Stimulated activated CD8-positive, alpha-beta memory T cell treated with anti-CD3 and anti-CD28 coated beads, Interleukin-4, amount 100 ng/mL, for 24 hours (primary cell): ENCODE data around the gene PLA2G6.

Experiments
- DNase-seq: peaks from one replicate; pipeline ENCODE4 v3.0.0-alpha.2; 2020; ENCODE audit warnings: low read depth

The PLA2G6 gene

DNA sequence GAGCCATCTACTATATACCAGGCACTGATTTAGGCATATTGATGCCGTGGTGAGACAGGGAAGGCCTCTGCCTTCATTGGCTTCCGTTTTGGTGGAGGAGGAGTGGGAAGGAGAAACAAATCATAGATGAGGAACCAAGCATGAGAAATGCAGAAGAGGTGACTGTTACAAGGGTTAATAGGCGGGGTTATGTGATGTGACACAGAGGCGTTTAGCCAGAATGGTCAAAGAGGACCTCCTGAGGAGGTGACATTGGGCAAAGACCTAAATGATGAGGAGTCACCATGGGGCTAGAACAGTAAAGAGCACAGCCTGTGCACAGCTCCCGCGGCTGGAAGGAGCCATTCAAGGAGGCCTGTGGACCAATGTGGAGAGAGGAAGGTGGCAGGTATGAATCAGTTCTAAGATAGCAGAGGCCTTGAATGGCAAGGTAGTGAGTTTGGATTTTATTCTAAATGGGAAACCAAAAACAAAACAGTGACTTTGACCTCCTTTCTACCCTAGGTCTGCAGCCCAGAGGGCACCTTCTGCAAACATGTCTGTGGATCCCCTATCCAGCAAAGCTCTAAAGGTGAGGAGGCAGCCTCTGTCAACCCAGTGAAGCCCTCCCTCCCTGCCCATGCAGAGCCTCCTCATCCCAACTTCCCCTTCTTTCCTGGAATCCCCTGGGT is 31.8 kb upstream of the PLA2G6 start:
- no peak for DNase-seq

DNA sequence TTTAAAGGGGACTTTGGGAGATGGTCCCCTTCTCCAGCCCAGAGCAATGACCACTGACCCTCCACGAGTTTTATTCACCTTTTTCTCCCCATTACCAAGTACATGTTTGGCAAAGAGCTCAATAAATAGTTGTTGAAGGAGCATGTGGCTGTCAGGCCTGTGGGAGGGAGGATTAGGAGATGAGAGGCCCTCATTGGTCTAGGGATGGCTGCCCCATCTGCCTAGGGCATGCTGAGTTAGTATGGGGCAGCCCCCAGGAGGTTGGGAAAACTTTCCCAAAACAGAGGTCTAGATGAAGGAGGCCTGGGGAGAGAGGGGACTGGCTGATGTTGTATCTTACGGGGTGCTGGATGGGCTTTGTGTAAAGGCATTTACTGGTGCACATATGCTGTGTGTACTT is 30.8 kb upstream of the PLA2G6 start:
- no peak for DNase-seq

DNA sequence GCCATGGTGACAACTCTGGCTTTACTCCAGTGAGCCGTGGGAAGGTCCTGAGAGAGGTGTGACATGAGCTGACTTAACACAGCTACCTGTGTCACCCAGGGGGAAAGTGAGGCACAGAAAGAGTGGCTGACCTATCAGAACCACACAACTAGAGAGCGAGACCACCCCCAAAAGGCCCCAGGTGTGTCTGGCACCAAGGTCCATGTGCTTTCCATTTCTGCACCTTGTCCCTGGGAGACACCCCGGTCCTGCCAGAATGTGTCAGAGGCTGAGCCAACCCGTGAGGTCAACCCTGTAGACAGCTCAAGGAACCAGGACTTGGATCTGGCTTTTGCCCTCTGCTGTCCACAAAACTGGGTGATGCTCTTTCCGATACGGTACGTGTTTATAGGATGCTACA is 29.9 kb upstream of the PLA2G6 start:
- DNase-seq: no peak

DNA sequence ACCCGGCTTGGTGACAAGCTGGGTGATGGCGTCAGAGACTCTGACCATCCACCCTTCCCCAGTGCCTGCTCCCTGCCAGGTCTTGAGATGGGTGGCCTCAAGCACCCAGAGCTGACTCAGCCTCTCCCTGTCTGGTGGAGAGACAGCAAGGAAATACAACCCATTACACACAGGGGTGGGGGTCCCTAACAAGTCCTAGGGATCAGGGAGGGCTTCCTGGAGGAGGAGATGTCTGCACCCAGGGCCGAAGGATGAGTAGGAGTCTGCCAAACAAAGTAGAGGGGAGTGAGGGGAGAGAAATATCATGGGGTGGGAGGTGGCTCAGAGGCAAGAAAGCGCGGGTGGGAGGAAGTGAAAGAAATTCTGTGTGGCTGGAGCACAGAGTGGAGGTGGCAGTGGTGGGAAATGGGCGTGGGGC is 26.9 kb upstream of the PLA2G6 start:
- no peak for DNase-seq

DNA sequence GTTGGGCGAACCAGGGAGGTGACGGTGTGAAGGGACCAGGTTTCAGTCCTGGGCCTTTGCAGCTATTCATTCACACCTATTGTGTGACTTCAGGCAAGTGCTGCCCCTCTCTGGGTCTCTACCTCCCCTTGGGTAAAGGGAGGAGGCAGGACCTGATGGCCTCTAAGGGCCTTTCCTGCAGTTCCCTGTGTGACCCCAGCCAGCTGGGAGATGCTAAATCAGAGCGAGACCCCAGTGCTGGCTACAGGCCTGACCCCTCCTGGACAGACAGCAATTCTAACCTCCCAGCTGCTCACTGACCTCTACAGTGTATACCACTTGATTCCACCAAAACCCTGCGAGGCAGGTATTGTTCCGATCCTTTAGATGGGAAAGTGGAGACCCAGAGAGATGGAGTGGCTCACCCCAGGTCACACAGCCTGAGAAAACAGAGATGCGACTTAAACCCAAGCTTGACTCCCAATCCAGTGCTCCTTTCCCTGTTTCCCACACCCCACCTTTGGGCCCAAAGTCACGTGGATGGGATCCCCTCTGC is 26.3 kb upstream of the PLA2G6 start:
- no peak for DNase-seq

DNA sequence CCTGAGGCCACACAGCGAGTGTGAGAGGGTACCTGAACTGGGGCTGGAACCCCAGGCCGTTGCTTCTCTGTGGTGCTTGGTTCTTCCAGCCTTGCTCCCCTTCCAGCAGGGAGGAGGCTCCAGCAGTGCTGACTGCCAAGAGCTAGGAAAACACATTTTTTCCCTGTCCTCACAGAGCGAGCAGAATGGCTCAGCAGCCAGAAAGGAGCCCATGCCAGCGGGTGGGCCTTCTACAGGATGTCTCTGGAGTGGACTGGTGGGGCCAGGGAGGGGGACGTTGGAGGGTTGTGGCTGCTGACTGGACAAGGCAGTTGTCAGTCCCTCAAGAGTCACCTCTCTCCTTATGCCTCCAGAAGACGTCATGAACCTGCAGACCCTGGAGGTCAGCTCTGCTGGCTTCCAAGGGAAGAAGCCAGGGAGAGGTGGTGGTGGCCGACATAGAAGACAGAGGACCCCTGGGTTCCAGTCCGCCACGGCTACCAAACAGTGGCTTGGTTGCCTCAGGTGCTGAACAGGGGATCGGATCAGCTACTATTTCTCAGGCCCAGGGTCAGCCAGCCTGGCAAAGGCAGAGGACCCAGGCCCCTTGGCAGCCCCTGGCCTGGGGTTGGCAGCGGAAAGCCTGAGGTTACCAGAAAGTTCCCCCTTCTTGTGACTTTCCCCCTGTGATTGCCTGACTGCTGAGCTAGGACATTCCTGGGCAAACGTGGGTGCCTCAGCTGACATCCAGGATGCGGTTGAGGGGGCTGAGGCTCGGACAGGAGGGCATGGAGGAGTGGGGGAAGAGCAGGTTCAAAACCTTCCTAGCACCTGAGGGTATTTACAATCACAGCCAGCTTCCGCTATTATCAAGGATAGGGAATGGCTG is 23.9 kb upstream of the PLA2G6 start:
- no peak for DNase-seq

DNA sequence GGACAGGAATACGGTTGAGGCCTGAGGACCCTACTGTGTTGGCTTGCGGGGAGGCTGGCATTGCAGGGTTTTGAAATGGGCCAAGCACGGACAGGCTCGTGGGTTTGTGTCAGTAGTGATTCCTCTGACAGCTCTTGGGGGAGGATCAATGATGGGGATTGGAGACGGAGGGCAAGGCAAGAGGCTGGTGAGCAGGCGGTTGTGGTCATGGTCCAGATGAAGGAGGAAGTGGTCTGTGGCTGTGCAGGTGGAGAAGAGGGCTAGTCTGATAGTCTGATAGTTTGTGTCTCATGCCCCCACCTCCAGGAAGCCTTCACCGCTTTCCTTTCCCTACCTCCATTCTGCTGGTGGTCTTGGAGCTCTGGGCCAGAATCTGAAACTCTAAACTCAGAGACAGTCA is 23.2 kb upstream of the PLA2G6 start:
- no peak for DNase-seq

DNA sequence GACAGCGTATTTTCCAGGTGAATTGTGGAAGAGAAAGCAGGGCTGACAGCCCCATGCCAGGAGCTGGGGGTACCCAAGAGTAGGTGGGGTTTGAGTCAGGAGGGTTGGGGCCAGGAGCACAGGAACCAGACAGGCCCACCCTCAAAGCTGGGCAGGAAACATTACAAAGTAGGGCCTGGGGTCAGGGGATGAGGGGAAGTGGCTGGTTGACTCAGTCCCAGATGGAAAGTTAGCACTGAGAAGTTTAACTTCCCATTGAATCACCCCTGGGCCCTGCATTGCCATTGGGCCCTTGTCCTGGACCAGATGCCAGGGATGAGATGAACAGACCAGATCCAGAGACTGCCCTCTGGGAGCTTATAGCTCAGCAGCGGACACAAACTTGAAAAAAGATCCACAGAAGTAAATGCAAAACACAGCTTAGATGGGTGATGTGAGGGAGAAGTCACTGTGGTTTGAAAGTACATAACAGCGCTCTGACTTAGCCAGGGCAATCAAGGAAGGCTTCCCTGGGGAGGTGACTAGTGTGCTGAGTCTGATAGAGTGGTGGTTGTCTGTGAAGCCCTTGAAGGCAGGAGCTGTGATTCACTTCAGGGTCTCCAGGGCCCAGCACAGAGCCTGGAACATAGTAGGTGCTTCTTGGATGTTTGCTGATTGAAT is 22.4 kb upstream of the PLA2G6 start:
- DNase-seq: no peak

DNA sequence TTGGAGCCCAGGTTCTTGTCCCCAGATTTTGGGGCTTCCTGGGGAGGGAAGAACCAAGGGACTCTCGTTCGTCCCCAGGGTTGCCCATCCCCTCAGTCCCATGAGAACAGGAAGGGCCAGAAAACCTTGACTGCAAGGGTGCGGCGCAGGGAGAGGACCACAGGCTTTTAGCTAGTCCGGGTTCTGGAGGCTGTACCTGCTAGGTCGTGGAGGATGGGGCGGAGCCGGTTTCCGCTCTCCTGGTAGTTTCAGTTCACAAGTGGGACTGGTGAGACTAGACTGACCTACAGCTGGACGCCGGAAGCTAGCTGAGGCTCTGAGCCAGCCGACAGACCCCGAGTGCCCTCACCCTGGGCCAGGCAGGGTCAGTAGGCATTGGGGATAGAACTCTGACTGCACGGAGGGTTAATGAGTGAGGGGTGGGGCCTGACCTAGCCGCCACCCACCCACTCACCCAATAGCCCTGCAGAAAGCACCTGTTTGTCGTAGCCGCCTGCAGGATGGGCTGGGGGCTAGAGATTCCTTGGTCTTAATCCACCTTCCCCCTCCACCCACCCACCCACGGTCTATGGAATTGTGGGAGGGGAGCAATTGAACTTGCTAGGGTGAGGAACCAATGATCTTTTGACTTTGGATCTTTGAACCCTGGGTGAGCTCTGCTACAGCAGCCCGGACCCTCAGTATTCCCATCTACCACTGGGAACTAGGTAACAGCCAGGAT is 21.6 kb upstream of the PLA2G6 start:
- DNase-seq: no peak

DNA sequence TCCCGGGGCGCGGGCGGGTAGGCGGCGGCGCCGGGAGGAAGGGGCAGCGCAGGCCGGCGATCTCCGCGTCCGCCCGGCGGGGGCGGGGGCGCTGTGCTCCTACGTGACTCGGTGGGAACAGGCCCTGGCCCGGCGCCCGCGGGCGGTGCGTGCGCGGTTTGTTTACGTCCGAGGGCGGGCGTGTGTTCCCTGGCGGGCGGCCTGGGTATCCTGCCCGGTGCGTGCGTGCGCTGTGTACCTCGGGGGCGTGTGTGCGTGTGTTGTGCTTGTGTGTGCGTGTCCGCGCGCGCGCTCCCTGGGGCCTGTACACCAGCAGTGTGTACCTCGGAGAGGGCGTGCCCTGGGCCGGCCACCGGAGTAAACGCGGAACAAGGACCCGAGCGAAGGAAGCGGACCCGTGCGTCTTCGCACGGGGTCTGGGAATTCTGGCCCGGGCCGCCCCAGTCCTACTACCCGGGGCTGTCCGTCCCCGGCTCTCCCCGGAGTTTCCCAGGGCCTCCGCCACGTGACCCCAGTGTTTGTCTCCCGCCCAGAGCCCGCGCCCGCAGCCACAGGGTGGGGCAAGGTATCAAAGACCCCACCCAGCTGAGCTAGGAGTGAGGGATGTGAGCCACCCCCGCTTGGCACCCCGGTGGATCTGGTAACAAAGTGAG is 20.9 kb upstream of the PLA2G6 start:
- DNase-seq: peak; percentile 38

DNA sequence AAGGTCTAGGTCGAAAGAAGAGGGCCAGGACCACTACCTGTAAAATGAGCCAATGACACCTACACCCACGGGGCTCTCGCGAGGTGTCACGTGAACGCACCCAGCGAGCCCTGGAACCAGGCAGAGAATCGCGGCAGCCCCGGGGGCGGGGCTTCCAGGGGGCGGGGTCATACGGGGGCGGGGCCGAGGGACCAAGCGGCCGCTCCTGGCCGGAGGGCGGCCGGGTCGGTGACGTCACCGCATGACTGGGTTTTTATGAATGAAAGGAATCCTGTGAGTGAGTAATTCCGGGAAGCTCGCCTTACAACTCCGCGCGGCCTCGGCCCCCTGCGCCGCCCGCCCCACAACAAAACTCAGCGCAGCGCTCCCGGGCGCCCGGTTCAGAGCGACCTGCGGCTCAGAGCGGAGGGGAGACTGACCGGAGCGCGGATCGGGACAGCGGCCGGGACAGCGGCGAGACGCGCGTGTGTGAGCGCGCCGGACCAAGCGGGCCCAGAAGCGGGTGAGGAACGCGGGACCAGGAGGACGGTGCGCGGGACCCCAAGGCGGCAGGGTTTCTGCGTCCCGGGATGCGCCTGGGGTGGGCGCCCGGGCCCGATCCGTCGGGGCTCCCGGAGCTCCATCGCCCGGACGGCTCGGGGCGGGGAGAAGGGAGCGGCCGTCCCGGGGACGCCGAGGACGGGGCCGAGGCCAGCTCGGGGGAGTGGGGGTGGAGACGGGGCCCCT is 20.2 kb upstream of the PLA2G6 start, which contains the start of gene MAFF:
TSS of gene MAFF (plus strand) at position 284 of the 726 bp plus-strand sequence. CDS start 11,860 bp downstream, outside the sequence.
- peak; percentile 87 for DNase-seq

DNA sequence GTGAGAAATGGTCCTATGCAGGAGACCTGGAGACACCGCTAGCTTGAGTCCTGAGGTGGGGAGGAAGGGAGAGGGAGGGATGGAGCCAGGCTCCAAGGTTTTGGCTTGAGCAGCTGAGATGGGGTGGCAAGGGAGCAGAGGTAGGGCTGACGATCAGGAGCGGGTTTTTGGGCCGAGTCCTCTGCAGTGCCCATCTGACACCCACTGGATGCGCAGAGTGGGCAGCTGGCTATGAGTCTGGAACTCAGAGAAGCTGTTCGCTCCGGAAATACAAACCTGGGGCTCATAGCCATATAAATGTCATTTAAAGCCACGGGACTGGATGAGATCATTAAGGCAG is 19.7 kb upstream of the PLA2G6 start:
- DNase-seq: no peak

DNA sequence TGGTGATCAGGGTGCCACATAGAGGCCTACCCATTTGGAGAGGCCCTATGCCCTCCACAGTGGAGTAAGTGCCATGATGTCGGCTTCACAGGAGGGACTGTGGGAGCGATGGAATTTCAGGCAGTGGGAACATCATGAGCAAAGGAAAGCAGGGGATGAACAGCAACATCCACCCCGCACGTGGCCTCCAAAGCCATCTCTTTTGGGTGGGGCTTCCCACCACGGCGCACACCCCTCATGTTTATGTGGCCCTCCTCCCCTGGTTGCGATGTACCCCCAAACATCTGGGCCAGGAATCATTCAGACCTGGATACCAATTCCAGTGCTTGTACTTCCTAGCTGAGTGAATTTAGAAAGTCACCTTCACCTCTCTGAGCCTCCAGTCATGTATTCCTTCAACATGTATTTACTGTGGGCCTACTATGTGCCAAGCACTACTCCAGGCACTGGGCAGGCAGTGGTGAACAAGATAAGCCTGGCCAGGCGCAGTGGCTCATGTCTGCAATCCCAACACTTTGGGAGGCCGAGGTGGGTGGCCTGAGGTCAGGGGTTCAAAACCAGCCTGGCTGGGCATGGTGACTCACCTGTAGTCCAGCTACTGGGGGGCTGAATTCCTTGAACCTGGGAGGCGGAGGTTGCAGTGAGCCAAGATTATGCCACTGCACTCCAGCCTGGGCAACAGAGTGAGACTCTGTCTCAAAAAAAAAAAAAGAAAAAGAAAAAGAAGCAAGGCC is 18.4 kb upstream of the PLA2G6 start:
- DNase-seq: no peak

DNA sequence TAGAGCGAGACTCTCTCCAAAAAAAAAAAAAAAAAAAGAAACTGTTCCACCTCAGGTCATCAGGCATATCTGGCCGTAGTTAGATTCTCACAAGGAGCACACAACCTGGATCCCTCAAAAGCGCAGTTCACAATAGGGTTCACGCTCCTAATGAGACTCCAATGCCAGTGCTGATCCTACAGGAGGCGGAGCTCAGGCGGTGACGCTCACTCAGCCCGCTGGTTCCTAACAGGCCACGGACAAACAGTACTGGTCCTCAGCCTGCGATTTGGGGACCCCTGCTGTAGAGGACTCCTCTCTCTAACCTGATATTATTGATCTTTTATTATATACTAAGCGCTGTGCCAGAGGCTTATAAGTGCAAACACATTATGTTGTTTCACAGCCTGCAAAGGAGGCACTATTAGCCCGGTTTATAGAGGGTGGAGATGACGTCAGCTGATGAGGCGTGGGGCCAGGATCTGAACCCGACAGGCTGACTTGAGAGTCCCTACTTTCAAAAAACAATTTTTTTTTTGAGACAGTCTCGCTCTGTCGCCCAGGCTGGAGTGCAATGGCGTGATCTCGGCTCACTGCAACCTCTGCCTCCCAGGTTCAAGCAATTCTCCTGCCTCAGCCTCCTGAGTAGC is 15.3 kb upstream of the PLA2G6 start:
- DNase-seq: no peak

DNA sequence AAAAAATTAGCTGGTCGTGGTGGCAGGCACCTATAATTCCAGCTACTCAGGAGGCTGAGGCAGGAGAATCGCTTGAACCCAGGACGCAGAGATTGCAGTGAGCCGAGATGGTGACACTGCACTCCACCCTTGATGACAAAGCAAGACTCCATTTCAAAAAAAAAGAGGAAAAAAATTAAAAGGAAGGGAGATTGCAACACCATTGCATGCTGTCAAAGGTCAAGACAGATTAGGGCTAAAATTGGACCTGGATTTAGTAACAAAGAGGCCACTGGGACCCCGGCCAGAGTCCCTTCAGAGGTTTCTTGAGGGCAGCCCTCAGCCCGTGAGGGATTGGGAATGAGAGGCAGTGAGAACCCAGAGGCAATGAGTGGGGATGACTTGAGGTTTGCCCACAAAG is 11.9 kb upstream of the PLA2G6 start:
- DNase-seq: no peak

DNA sequence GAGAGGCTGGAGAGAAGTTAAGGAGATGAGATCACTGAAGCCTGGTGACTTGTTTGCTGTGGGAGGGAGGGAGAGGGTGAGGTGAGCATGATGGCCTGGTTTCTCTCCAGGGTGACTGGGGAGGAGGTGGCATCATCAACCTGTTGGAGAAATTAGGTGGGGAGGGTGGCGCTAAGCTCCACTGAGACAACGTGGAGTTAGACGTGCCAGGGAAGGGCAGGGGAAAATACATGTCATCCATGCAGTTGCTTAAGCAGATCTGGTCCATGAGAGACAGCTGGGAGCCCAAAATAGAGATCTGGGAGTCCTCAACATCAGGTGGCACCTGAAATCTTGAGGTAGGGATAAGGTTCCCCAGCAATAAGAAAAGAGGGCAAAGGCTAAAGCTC is 10.8 kb upstream of the PLA2G6 start:
- no peak for DNase-seq

DNA sequence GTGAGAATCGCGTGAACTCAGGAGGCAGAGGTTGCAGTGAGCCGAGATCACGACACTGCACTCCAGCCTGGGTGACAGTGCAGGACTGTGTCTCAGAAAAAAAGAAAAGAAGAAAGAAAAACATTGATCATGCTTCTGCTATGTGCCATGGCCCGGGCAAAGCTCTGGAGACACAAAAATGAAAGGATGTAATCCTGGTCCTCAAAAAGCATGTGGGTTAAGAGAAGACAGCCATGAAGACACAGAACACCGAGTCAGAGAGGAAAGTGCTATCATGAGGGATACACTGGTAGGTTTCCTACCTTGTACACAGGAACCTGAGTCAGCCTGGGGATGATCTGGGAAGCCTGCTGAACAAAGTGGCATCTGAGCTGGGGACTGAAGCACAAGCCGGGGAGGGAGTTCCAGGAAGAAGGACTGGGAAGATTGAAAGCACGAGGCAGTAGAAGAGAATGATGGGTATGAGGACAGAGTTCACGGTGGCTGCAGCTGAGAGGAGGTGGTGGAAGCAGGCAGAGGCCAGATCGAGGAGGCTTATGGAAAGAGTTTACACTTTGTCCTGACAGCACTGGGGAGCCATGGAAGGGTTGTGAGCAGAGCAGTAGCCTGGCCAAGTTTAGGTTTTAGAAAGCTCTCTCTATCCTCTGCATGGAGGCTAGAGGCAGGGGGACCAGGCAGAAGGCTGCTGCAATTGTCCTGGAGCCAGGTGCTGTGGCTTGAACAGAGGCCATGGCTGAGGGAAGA is 10.3 kb upstream of the PLA2G6 start:
- no peak for DNase-seq

DNA sequence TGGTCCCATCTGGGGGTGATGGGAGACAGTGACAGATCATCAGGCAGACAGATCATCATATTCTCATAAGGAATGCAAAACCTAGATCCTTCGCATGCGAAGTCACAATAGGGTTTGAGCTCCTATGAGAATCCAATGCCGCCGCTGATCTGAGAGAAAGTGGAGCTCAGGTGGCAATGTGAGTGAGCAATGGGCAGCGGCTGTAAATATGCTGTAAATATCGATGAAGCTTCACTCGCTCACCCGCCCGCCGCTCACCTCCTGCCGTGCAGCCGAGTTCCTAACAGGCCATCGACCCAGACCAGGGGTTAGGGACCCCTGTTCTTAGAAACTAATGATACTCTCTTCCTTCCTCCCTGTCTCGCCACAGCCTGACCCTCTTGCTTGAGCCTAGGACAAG is 9.4 kb upstream of the PLA2G6 start:
- DNase-seq: no peak

DNA sequence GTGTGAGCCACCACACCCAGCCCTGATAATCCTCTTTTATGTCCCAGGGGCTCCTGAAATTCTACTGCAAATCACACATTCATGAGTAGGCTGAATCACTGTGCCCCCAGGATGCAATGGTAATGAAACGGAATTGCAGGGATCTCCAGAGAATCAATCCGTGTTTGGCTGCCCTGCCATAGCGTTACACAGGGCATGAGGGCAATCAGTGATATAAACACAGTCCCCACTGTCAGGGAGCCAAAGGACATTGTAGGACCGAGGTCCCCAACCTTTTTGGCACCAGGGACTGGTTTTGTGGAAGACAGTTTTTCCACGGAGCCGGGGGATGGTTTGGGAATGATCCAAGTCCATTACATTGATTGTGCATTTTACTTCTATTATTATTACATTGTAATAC is 9.0 kb upstream of the PLA2G6 start:
- no peak for DNase-seq
